Mesendoderm (in vitro differentiated cells): ENCODE results near the gene LPXN.
A peak's percentile ranks its signal among the peaks of the same experiment; 100 is the strongest.

Experiments used
- DNase-seq: peaks from one replicate; pipeline ENCODE4 v3.0.0; 2013
- H2AK5ac ChIP-seq: 2 replicates; pipeline ENCODE4 v1.6.1; 2013; ENCODE audit warnings: low read length, inconsistent platforms
- H2BK120ac ChIP-seq: 2 replicates; pipeline ENCODE4 v1.6.1; 2013; ENCODE audit warnings: low read depth, mild to moderate bottlenecking, low read length, moderate library complexity, mixed read lengths
- H2BK15ac ChIP-seq: replicated peaks from 2 replicates; pipeline ENCODE4 v1.6.1; 2013; ENCODE audit warnings: low read depth, mild to moderate bottlenecking, moderate library complexity
- H2BK5ac ChIP-seq: 2 replicates; pipeline ENCODE4 v1.6.1; 2013; ENCODE audit warnings: low read length, inconsistent platforms
- H3K18ac ChIP-seq: 2 replicates; pipeline ENCODE4 v1.6.1; 2013; ENCODE audit warnings: mild to moderate bottlenecking, low read length, mixed read lengths
- H3K23ac ChIP-seq: one replicate; pipeline ENCODE4 v1.6.1; 2013; ENCODE audit warnings: low read length
- H3K27ac ChIP-seq: 2 replicates; pipeline ENCODE4 v1.5.1; 2013; ENCODE audit warnings: low read depth, mild to moderate bottlenecking, inconsistent platforms, low read length, moderate library complexity
- H3K27me3 ChIP-seq: 2 replicates; pipeline ENCODE4 v1.6.1; 2013; ENCODE audit warnings: low read length, control low read depth, mild to moderate bottlenecking, inconsistent platforms; ENCODE audit not compliant: insufficient read depth, poor library complexity
- H3K36me3 ChIP-seq: 2 replicates; pipeline ENCODE4 v1.6.1; 2013; ENCODE audit warnings: low read length, inconsistent platforms; ENCODE audit not compliant: control insufficient read depth, insufficient read depth
- H3K4ac ChIP-seq: one replicate; pipeline ENCODE4 v1.6.1; 2013; ENCODE audit warnings: low read depth, mild to moderate bottlenecking, low read length, moderate library complexity
- H3K4me1 ChIP-seq: 2 replicates; pipeline ENCODE4 v1.6.1; 2013; ENCODE audit warnings: low read depth, low read length, inconsistent platforms; ENCODE audit not compliant: control insufficient read depth
- H3K4me2 ChIP-seq: 2 replicates; pipeline ENCODE4 v1.6.1; 2013; ENCODE audit warnings: low read length
- H3K4me3 ChIP-seq: 2 replicates; pipeline ENCODE4 v1.5.1; 2013; ENCODE audit warnings: mild to moderate bottlenecking, low read length
- H3K56ac ChIP-seq: one replicate; pipeline ENCODE4 v1.6.1; 2013; ENCODE audit warnings: low read length
- H3K79me1 ChIP-seq: 2 replicates; pipeline ENCODE4 v1.6.1; 2013; ENCODE audit warnings: low read length, inconsistent platforms
- H3K79me2 ChIP-seq: 2 replicates; pipeline ENCODE4 v1.6.1; 2013; ENCODE audit warnings: mild to moderate bottlenecking, low read length; ENCODE audit not compliant: control insufficient read depth, insufficient read depth
- H3K9ac ChIP-seq: 2 replicates; pipeline ENCODE4 v1.6.1; 2013; ENCODE audit warnings: low read length, inconsistent platforms
- H4K5ac ChIP-seq: one replicate; pipeline ENCODE4 v1.6.1; 2013; ENCODE audit warnings: low read length
- H4K8ac ChIP-seq: one replicate; pipeline ENCODE4 v1.6.1; 2013; ENCODE audit warnings: low read depth, mild to moderate bottlenecking, control low read depth, low read length, moderate library complexity
- WGBS: extraction: QIAGEN DNeasy Blood & Tissue Kit; methylation state at CpG from one replicate; pipeline ENCODE4 v1.1.7; 2013; ENCODE audit warnings: low lambda C conversion rate, missing lambda C conversion rate; ENCODE audit not compliant: insufficient coverage; ENCODE audit errors: extremely low coverage; 5-methylcytosine and 5-hydroxymethylcytosine counted together

Gene LPXN

DNA sequence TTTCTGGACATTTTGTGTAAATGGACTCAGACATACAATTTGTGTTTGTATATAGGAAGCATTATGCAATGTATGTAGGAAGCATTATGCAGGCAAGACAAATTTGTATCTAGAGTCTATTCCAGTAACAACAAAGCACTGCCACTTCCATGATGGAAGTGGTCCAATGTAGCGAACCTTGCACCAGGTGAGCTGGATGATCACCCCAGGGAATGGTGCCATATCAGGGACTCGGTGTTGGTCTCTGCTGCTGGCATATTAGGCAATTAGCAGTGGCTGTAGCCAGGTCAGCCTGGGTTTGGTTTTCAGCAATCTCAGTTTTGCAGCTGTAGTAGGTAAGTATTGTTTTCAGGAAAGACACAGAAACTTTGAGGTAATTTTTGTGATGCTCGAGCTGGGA lies 16.0 kb upstream of the LPXN start:
- no CpG with 5 or more reads among the region's 3 CpGs for whole genome bisulfite sequencing
- Histone ChIP-seq H3K4me3 (no peak overlapping the region), H3K79me2 (peaks cover 24% of the 10 kb centered on the region), H3K27me3 (no peaks in the 10 kb centered on the region), H3K79me1 (peaks cover 11% of the 10 kb centered on the region), H3K9ac (no peak overlapping the region), H3K56ac (no peak overlapping the region), H3K4ac (no peak overlapping the region), H2BK120ac (no peak overlapping the region), H3K18ac (no peak overlapping the region), H2AK5ac (no peak overlapping the region), H3K4me2 (no peak overlapping the region), H4K8ac (no peak overlapping the region), H4K5ac (no peak overlapping the region), H3K27ac (no peak overlapping the region), H2BK5ac (no peak overlapping the region), H3K4me1 (no peaks in the 10 kb centered on the region), H3K36me3 (no peaks in the 10 kb centered on the region), H2BK15ac (no peak overlapping the region), H3K23ac (no peak overlapping the region)
- no peak for DNase-seq

DNA sequence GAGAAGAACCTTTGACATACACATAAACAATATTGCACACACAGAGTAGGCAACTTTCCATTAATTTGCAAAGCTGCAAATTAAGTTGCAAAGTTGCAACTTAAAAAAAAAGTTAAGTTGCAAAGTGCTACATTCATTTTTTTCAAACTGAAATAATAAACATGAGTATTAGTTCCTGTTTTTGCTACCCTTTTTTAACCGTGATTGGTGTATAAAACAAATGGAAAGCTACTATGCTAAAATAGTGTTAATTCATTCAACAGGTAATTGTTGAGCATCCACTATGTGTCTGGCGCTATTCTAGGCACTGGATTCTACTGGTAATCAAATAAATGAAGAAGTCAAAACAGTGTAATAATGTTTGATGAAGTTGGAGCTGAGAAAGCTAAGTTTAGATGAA lies 11.3 kb upstream of the LPXN start:
- H3K4me2 ChIP-seq: no peak overlapping the region
- no peak overlapping the region for H3K23ac ChIP-seq
- H3K4me1 ChIP-seq: no peaks in the 10 kb centered on the region
- H3K9ac ChIP-seq: no peak overlapping the region
- no peaks in the 10 kb centered on the region for H3K27me3 ChIP-seq
- no CpG with 5 or more reads among the region's 2 CpGs for WGBS
- H2BK5ac ChIP-seq: no peak overlapping the region
- DNase-seq: no peak
- H3K4me3 ChIP-seq: no peak overlapping the region
- H3K79me1 ChIP-seq: peaks cover 4% of the 10 kb centered on the region
- H2AK5ac ChIP-seq: no peak overlapping the region
- peaks cover 24% of the 10 kb centered on the region for H3K79me2 ChIP-seq
- H3K27ac ChIP-seq: no peak overlapping the region
- no peak overlapping the region for H3K18ac ChIP-seq
- no peaks in the 10 kb centered on the region for H3K36me3 ChIP-seq
- no peak overlapping the region for H2BK15ac ChIP-seq
- no peak overlapping the region for H2BK120ac ChIP-seq
- no peak overlapping the region for H4K8ac ChIP-seq
- no peak overlapping the region for H4K5ac ChIP-seq
- no peak overlapping the region for H3K4ac ChIP-seq
- no peak overlapping the region for H3K56ac ChIP-seq

DNA sequence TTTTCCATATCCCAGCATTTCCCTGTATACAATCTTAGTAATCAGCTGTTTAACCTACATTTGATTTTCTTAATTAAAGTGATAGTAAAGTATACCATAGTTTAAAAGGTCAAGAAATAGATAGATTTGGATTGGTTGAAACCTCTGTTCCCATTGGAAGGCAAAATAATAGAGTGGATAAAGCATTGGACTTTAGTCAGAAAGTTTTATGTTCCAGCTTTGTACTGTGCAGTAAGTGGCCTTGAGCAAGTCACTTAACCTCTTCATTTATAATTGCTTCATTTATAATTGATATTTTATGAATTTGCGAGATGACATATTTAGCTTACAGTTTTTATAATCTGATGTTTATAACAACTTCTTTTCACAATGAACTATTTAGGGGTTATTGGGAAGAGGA lies 6.8 kb upstream of the LPXN start:
- no peak overlapping the region for H3K18ac ChIP-seq
- H2BK15ac ChIP-seq: no peak overlapping the region
- no peak overlapping the region for H2AK5ac ChIP-seq
- peaks cover 39% of the 10 kb centered on the region for H3K79me2 ChIP-seq
- no CpG with 5 or more reads among the region's 1 CpG for WGBS
- no peak overlapping the region for H3K4ac ChIP-seq
- no peak overlapping the region for H2BK5ac ChIP-seq
- H4K5ac ChIP-seq: no peak overlapping the region
- no peaks in the 10 kb centered on the region for H3K4me1 ChIP-seq
- no peak overlapping the region for H2BK120ac ChIP-seq
- H3K4me2 ChIP-seq: no peak overlapping the region
- H3K27ac ChIP-seq: no peak overlapping the region
- no peaks in the 10 kb centered on the region for H3K27me3 ChIP-seq
- no peak overlapping the region for H3K23ac ChIP-seq
- H3K79me1 ChIP-seq: peaks cover 2% of the 10 kb centered on the region
- no peak overlapping the region for H3K9ac ChIP-seq
- H4K8ac ChIP-seq: no peak overlapping the region
- DNase-seq: no peak
- H3K4me3 ChIP-seq: no peak overlapping the region
- no peak overlapping the region for H3K56ac ChIP-seq
- H3K36me3 ChIP-seq: no peaks in the 10 kb centered on the region

DNA sequence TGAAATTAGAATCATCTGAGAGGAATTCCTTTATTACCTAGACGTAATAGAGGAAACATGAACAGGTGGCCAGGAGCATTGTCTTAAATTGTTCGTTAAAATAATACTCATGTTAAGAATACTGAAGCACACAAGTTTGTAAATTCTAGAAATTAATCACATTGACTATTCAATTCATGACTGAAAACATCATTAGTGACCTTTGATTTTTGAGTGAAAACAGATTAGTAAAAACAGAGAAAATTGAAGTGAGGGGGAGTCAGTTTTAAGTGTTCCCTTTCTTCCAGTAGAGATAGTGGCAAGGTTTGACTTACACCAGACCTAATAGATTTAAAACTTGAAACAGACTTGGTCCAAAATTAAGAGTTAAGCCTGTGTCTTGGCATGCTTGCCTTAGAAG lies 4.7 kb upstream of the LPXN start:
- Histone ChIP-seq H3K9ac (peak overlapping the region; percentile 28), H3K27ac (no peak overlapping the region)

DNA sequence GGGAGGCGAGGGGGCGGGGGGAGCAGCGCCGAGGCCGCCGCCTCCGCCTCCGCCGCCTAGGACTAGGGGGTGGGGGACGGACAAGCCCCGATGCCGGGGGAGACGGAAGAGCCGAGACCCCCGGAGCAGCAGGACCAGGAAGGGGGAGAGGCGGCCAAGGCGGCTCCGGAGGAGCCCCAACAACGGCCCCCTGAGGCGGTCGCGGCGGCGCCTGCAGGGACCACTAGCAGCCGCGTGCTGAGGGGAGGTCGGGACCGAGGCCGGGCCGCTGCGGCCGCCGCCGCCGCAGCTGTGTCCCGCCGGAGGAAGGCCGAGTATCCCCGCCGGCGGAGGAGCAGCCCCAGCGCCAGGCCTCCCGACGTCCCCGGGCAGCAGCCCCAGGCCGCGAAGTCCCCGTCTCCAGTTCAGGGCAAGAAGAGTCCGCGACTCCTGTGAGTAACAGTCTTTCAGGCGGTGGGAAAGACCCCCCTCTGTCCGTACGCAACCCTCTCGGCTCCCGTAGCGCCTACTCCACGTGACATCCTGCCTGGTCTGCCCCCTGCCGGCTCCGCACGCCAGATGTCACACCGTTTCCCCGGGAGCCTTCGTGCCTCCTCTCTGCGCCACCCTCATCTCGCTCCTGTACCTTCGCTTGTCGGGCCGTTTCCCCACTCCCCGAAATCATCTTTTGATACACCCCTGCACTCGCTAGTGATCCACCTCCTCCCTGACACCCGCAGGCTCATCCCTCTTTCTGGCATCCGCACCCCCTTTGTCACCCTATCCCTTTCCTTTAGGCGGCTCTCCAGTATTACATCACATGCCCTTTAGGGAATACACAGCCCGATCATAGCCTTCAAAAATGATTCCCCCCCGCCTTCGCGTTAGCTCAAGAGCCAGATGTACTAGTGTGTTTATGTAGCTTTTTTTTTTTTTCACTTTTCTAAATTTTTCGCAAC lies 3.8 kb upstream of the LPXN start:
- H3K4me3 ChIP-seq: peak overlapping the region; percentile 96
- H3K9ac ChIP-seq: peak overlapping the region; percentile 94
- peak; percentile 93 for DNase-seq
- H2AK5ac ChIP-seq: no peak overlapping the region
- H3K4ac ChIP-seq: peak overlapping the region; percentile 98
- no peak overlapping the region for H2BK120ac ChIP-seq
- H4K5ac ChIP-seq: no peak overlapping the region
- peak overlapping the region; percentile 94 for H3K18ac ChIP-seq
- H3K79me1 ChIP-seq: no peaks in the 10 kb centered on the region
- H3K4me1 ChIP-seq: no peaks in the 10 kb centered on the region
- peak overlapping the region; percentile 60 for H3K4me2 ChIP-seq
- H3K27ac ChIP-seq: peak overlapping the region; percentile 99
- H3K79me2 ChIP-seq: peaks cover 29% of the 10 kb centered on the region
- H2BK15ac ChIP-seq: no peak overlapping the region
- peak overlapping the region; percentile 90 for H2BK5ac ChIP-seq
- H3K56ac ChIP-seq: peak overlapping the region; percentile 97
- H4K8ac ChIP-seq: peak overlapping the region; percentile 83
- no CpG with 5 or more reads among the region's 78 CpGs for WGBS
- no peaks in the 10 kb centered on the region for H3K27me3 ChIP-seq
- H3K23ac ChIP-seq: peak overlapping the region; percentile 50
- H3K36me3 ChIP-seq: no peaks in the 10 kb centered on the region

More for the DNA sequence above, 4.7 kb upstream of the LPXN start:
- WGBS: no CpG with 5 or more reads among the region's 2 CpGs
- Histone ChIP-seq H4K5ac (no peak overlapping the region), H3K56ac (no peak overlapping the region), H3K4me2 (peak overlapping the region; percentile 9), H2BK5ac (no peak overlapping the region), H3K27me3 (no peaks in the 10 kb centered on the region), H2AK5ac (no peak overlapping the region), H3K79me1 (no peaks in the 10 kb centered on the region), H3K36me3 (no peaks in the 10 kb centered on the region), H2BK120ac (no peak overlapping the region), H3K4me3 (no peak overlapping the region), H3K18ac (no peak overlapping the region), H4K8ac (no peak overlapping the region), H3K4me1 (no peaks in the 10 kb centered on the region), H2BK15ac (no peak overlapping the region), H3K4ac (no peak overlapping the region), H3K79me2 (peaks cover 31% of the 10 kb centered on the region), H3K23ac (no peak overlapping the region)
- no peak for DNase-seq
